HepG2 (cell line): Measurements from ENCODE around the gene SLAMF9. TPM values are rescaled to one million over a fixed set of nuclear protein-coding genes. Genes with fewer than 3 reads are reported as not detected.
A peak's percentile ranks its signal among the peaks of the same experiment; 100 is the strongest.

Experiments
- ARID5B ChIP-seq: IDR thresholded peaks from 2 replicates; pipeline ENCODE4 v1.4.0; 2020; ENCODE audit warnings: mild to moderate bottlenecking, missing genetic modification reagents
- FOXJ3 ChIP-seq: sonication (generic); formaldehyde crosslinking; IDR thresholded peaks from 2 replicates; pipeline ENCODE4 v1.4.0; 2020; ENCODE audit warnings: missing genetic modification reagents, mild to moderate bottlenecking, borderline replicate concordance
- GZF1 ChIP-seq: sonication (generic); formaldehyde crosslinking; IDR thresholded peaks from 2 replicates; pipeline ENCODE4 v1.5.1; 2020; ENCODE audit warnings: mild to moderate bottlenecking, missing genetic modification reagents
- HOXD1 ChIP-seq: sonication (generic); formaldehyde crosslinking; IDR thresholded peaks from 2 replicates; pipeline ENCODE4 v1.5.0; 2020; ENCODE audit warnings: missing genetic modification reagents
- JUN ChIP-seq: sonication (generic); formaldehyde crosslinking; IDR thresholded peaks from 2 replicates; pipeline ENCODE4 v1.4.0; 2020; ENCODE audit warnings: mild to moderate bottlenecking, missing genetic modification reagents
- KAT7 ChIP-seq: IDR thresholded peaks from 2 replicates; pipeline ENCODE4 v1.6.1; 2018; ENCODE audit warnings: borderline replicate concordance, missing compliant biosample characterization
- PHF21A ChIP-seq: sonication (generic); formaldehyde crosslinking; IDR thresholded peaks from 2 replicates; pipeline ENCODE4 v1.5.0; 2020; ENCODE audit warnings: mild to moderate bottlenecking, missing genetic modification reagents
- PLSCR1 ChIP-seq: sonication (generic); formaldehyde crosslinking; IDR thresholded peaks from 2 replicates; pipeline ENCODE4 v1.5.0; 2020; ENCODE audit warnings: missing genetic modification reagents, mild to moderate bottlenecking, borderline replicate concordance
- SETDB1 ChIP-seq: sonication (generic); formaldehyde crosslinking; IDR thresholded peaks from 2 replicates; pipeline ENCODE4 v1.5.1; 2020; ENCODE audit warnings: missing genetic modification reagents, mild to moderate bottlenecking, borderline replicate concordance
- SP5 ChIP-seq: IDR thresholded peaks from 2 replicates; pipeline ENCODE4 v1.6.1; 2016; ENCODE audit warnings: low read depth, borderline replicate concordance
- TEAD2 ChIP-seq: sonication (generic); formaldehyde crosslinking; IDR thresholded peaks from 2 replicates; pipeline ENCODE4 v1.9.0; 2021; ENCODE audit warnings: missing genetic modification reagents
- YY1 ChIP-seq: IDR thresholded peaks from 2 replicates; pipeline ENCODE4 v1.6.1; 2011; ENCODE audit warnings: low read length, low read depth, moderate library complexity, mild to moderate bottlenecking; ENCODE audit not compliant: insufficient read depth, insufficient replicate concordance
- ZKSCAN5 ChIP-seq: sonication (generic); formaldehyde crosslinking; IDR thresholded peaks from 2 replicates; pipeline ENCODE4 v1.5.1; 2020; ENCODE audit warnings: mild to moderate bottlenecking, missing genetic modification reagents
- ZMAT3 ChIP-seq: sonication (generic); formaldehyde crosslinking; conservative IDR thresholded peaks from 2 replicates; pipeline ENCODE4 v1.7.0; 2021; ENCODE audit warnings: missing genetic modification reagents
- ZNF138 ChIP-seq: sonication (generic); formaldehyde crosslinking; IDR thresholded peaks from 2 replicates; pipeline ENCODE4 v1.5.0; 2020; ENCODE audit warnings: mild to moderate bottlenecking, low read depth, missing genetic modification reagents
- ZNF20 ChIP-seq: sonication (generic); formaldehyde crosslinking; IDR thresholded peaks from 2 replicates; pipeline ENCODE4 v1.4.0; 2020; ENCODE audit warnings: mild to moderate bottlenecking, moderate library complexity, missing genetic modification reagents
- ZNF274 ChIP-seq: sonication (generic); formaldehyde crosslinking; IDR thresholded peaks from 2 replicates; pipeline ENCODE4 v1.5.1; 2020; ENCODE audit warnings: mild to moderate bottlenecking, missing genetic modification reagents
- polyA plus RNA-seq, 8 experiments: library from polyadenylated mRNA; depleted of rRNA in 3 of 8; stranded (reverse) in 7 of 8; unstranded in 1 of 8; fragments of >200 nt; fragmentation: Illumina TruSeq in 4 of 8; extraction: Trizol in 4 of 8; gene quantifications; 2 replicates each; pipeline versions ENCODE4 v1.2.1 to v1.2.3, GENCODE V29; 2011 to 2016; ENCODE audit warnings: low read depth in 4 of 8, missing spikeins in 1 of 8, mixed read lengths in 1 of 8; ENCODE audit not compliant: insufficient read depth in 1 of 8
- total RNA-seq, 5 experiments: library from RNA; depleted of rRNA; stranded (reverse); fragments of >200 nt; fragmentation: Illumina TruSeq; extraction: Trizol; gene quantifications; 2 replicates each; pipeline ENCODE4 v1.2.3, GENCODE V29; 2016; ENCODE audit warnings: low read depth in 1 of 5
- TF ChIP-seq, protein P1 (sequence below): sonication (generic); formaldehyde crosslinking; IDR thresholded peaks from 2 replicates; pipeline ENCODE4 v1.8.0; 2022; ENCODE audit warnings: mild to moderate bottlenecking, missing genetic modification reagents; ENCODE audit not compliant: insufficient replicate concordance
- TF ChIP-seq, protein P2 (sequence below): sonication (generic); formaldehyde crosslinking; IDR thresholded peaks from 2 replicates; pipeline ENCODE4 v1.5.0; 2020; ENCODE audit warnings: mild to moderate bottlenecking, missing genetic modification reagents
- TF ChIP-seq, protein P3 (sequence below): sonication (generic); formaldehyde crosslinking; IDR thresholded peaks from 2 replicates; pipeline ENCODE4 v1.4.0; 2020; ENCODE audit warnings: missing genetic modification reagents

Gene SLAMF9
- total and polyA plus RNA-seq, 2 of the 13 experiments (the other 11 are each of a cell fraction or from before 2014, with no cell fraction given) = 0.82 TPM; not detected in 1

DNA sequence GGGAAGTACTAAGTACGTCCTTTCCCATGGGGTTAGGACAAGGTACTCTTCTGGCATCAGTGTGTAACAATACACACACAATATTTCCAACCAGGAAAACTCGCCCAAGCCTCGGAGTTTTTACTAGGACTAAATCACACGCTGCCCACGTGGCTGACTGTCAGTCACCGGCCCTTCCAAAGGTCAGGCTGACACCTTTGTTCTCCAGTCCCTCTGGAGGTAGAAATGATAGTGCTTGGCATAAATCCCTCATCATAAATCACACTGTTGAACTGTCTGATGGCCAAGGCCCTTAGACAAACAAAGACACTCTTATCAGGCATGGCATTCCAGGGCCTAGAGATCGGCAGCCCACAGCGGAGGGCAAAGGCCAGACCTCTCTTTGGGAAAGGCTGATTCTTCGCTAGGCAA lies 16.9 kb upstream of the SLAMF9 start (continued):
- TF ChIP-seq ARID5B (peak; percentile 93), HOXD1 (CRISPR knock-in tag) (no peak), TEAD2 (CRISPR knock-in tag) (no peak; the same call in 1 of the 2 replicates), PLSCR1 (no peak), PHF21A (CRISPR knock-in tag) (peak; percentile 90), YY1 (no peak), ZKSCAN5 (CRISPR knock-in tag) (no peak), ZNF20 (CRISPR knock-in tag) (no peak), SP5 (CRISPR knock-in tag) (no peak), ZMAT3 (CRISPR knock-in tag) (peak; percentile 64; the same call in 1 of the 2 replicates), SETDB1 (CRISPR knock-in tag) (no peak), ZNF274 (CRISPR knock-in tag) (no peak), KAT7 (CRISPR knock-in tag) (no peak), ZNF138 (no peak), JUN (no peak), FOXJ3 (CRISPR knock-in tag) (no peak; the same call in 1 of the 2 replicates), GZF1 (CRISPR knock-in tag) (no peak)
- TF ChIP-seq, protein P1, sequence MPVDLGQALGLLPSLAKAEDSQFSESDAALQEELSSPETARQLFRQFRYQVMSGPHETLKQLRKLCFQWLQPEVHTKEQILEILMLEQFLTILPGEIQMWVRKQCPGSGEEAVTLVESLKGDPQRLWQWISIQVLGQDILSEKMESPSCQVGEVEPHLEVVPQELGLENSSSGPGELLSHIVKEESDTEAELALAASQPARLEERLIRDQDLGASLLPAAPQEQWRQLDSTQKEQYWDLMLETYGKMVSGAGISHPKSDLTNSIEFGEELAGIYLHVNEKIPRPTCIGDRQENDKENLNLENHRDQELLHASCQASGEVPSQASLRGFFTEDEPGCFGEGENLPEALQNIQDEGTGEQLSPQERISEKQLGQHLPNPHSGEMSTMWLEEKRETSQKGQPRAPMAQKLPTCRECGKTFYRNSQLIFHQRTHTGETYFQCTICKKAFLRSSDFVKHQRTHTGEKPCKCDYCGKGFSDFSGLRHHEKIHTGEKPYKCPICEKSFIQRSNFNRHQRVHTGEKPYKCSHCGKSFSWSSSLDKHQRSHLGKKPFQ (CRISPR knock-in tag) = no peak
- TF ChIP-seq, protein P2, sequence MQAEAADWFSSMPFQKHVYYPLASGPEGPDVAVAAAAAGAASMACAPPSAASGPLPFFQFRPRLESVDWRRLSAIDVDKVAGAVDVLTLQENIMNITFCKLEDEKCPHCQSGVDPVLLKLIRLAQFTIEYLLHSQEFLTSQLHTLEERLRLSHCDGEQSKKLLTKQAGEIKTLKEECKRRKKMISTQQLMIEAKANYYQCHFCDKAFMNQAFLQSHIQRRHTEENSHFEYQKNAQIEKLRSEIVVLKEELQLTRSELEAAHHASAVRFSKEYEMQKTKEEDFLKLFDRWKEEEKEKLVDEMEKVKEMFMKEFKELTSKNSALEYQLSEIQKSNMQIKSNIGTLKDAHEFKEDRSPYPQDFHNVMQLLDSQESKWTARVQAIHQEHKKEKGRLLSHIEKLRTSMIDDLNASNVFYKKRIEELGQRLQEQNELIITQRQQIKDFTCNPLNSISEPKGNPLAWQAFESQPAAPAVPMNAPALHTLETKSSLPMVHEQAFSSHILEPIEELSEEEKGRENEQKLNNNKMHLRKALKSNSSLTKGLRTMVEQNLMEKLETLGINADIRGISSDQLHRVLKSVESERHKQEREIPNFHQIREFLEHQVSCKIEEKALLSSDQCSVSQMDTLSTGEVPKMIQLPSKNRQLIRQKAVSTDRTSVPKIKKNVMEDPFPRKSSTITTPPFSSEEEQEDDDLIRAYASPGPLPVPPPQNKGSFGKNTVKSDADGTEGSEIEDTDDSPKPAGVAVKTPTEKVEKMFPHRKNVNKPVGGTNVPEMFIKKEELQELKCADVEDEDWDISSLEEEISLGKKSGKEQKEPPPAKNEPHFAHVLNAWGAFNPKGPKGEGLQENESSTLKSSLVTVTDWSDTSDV (CRISPR knock-in tag) = no peak
- TF ChIP-seq, protein P3, sequence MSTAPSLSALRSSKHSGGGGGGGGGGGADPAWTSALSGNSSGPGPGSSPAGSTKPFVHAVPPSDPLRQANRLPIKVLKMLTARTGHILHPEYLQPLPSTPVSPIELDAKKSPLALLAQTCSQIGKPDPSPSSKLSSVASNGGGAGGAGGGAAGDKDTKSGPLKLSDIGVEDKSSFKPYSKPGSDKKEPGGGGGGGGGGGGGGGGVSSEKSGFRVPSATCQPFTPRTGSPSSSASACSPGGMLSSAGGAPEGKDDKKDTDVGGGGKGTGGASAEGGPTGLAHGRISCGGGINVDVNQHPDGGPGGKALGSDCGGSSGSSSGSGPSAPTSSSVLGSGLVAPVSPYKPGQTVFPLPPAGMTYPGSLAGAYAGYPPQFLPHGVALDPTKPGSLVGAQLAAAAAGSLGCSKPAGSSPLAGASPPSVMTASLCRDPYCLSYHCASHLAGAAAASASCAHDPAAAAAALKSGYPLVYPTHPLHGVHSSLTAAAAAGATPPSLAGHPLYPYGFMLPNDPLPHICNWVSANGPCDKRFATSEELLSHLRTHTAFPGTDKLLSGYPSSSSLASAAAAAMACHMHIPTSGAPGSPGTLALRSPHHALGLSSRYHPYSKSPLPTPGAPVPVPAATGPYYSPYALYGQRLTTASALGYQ (CRISPR knock-in tag) = peak; percentile 53; the same call in 1 of the 2 replicates
